Activated CD4-positive, alpha-beta T cell treated with anti-CD3 and anti-CD28 coated beads for 36 hours (primary cell): Measurements from ENCODE around the gene AP3D1. TPM values are rescaled to one million over a fixed set of nuclear protein-coding genes. Genes with fewer than 3 reads are reported as not detected.
A peak's percentile ranks its signal among the peaks of the same experiment; 100 is the strongest.

Experiments
- ATAC-seq: fragments of 200-7000 bp; cut with Tn5 transposase; one replicate; pipeline ENCODE4 v1.10.0; 2021; ENCODE audit warnings: mild to moderate bottlenecking, moderate library complexity
- CTCF ChIA-PET: fragments of 350-600 bp; sonication (Branson Sonifier 250); formaldehyde crosslinking; loops from one replicate; lab custom pipeline; 2021; ENCODE audit warnings: antibody characterized with exemption; lab: Charles Lee
- POLR2A ChIA-PET: fragments of 350-600 bp; sonication (Branson Sonifier 250); formaldehyde crosslinking; loops from one replicate; lab custom pipeline; 2021; ENCODE audit warnings: antibody characterized with exemption, inconsistent platforms; lab: Charles Lee
- DNase-seq: peaks from one replicate; pipeline ENCODE4 v3.0.0-alpha.2; 2020
- H3K27ac Mint-ChIP-seq: one replicate; pipeline ENCODE4 v1.8.0; 2021; ENCODE audit warnings: mixed read lengths
- H3K27me3 Mint-ChIP-seq: one replicate; pipeline ENCODE4 v1.8.0; 2021; ENCODE audit warnings: mixed read lengths
- H3K36me3 Mint-ChIP-seq: one replicate; pipeline ENCODE4 v1.8.0; 2021; ENCODE audit warnings: low read depth, mixed read lengths
- H3K4me1 Mint-ChIP-seq: one replicate; pipeline ENCODE4 v1.8.0; 2021; ENCODE audit warnings: mixed read lengths
- H3K4me3 Mint-ChIP-seq: one replicate; pipeline ENCODE4 v1.8.0; 2021; ENCODE audit warnings: mild to moderate bottlenecking, moderate library complexity, mixed read lengths
- H3K9me3 Mint-ChIP-seq: one replicate; pipeline ENCODE4 v1.8.0; 2021; ENCODE audit warnings: low read depth, mixed read lengths
- intact Hi-C, 2 experiments: fragments of 100-400 bp; cut with DNase I in 1 of 2; cut with micrococcal nuclease in 1 of 2; formaldehyde crosslinking; loops; one replicate each; pipeline versions ENCODE4 v1.14.2 to v1.15.1; 2022 to 2024; cut with DNase I, micrococcal nuclease
- total RNA-seq, 2 experiments: library from RNA; stranded (reverse); gene quantifications; one replicate each; pipeline ENCODE4 v1.2.3, GENCODE V29; 2021

The AP3D1 gene
- total RNA-seq, 2 experiments from 2014 or later: 82.7 to 105 TPM

GRCh38 chr19:2149980-2150793 lies 1.2 kb downstream of the AP3D1 start:
- H3K4me1 Mint-ChIP-seq: peaks cover 50% of the 10 kb centered on the region
- ATAC-seq (no peak), DNase-seq (peak; percentile 29)
- intact Hi-C loops: loop anchor here (2.0 to 10.0 kb wide), 7 partner anchors 65 to 465 kb away; partner anchors contain the start of genes BTBD2 (in 1 of the 2), PLEKHJ1 (in 1 of the 2) and SF3A2 (in 1 of the 2)
- H3K36me3 Mint-ChIP-seq: peaks cover 14% of the 10 kb centered on the region
- H3K4me3 Mint-ChIP-seq: peak overlapping the region; percentile 81
- H3K27ac Mint-ChIP-seq: peak overlapping the region; percentile 89
- ChIA-PET POLR2A (interaction anchor here (0.6 kb wide), 1 partner anchor 24 kb away, joined by 3 read pairs; no protein-coding TSS in a partner anchor), CTCF (interaction anchor here (0.6 to 0.7 kb wide), 2 partner anchors 89 to 133 kb away, joined by 3 to 4 read pairs; no protein-coding TSS in a partner anchor)
- no peaks in the 10 kb centered on the region for H3K9me3 Mint-ChIP-seq
- no peaks in the 10 kb centered on the region for H3K27me3 Mint-ChIP-seq

- CTCF ChIA-PET: no interaction called here
- H3K4me1 Mint-ChIP-seq: peaks cover 54% of the 10 kb centered on the region
- intact Hi-C loops: loop anchor here in 1 of 2 experiments (5.0 kb wide), 1 partner anchor 131 kb away; the partner anchor contains the start of gene BTBD2
- peak overlapping the region; percentile 81 for H3K4me3 Mint-ChIP-seq
- H3K27ac Mint-ChIP-seq: peak overlapping the region; percentile 89
- no peaks in the 10 kb centered on the region for H3K27me3 Mint-ChIP-seq
- H3K9me3 Mint-ChIP-seq: no peaks in the 10 kb centered on the region
- POLR2A ChIA-PET: interaction anchor here (0.6 kb wide), 1 partner anchor 41 kb away, joined by 3 read pairs; no protein-coding TSS in a partner anchor
- ATAC-seq: peak; percentile 14
- peak; percentile 66 for DNase-seq
- H3K36me3 Mint-ChIP-seq: peaks cover 14% of the 10 kb centered on the region
Measured at GRCh38 chr19:2148482-2149135, 2.8 kb downstream of the AP3D1 start.

GRCh38 chr19:2145831-2146241 lies 5.5 kb downstream of the AP3D1 start:
- DNase-seq: peak; percentile 44
- CTCF ChIA-PET: interaction anchor here (0.6 to 1.1 kb wide), 3 partner anchors 10 to 468 kb away, joined by 3 read pairs; no protein-coding TSS in a partner anchor
- Mint-ChIP-seq H3K4me3 (no peak overlapping the region), H3K4me1 (peaks cover 46% of the 10 kb centered on the region), H3K9me3 (no peaks in the 10 kb centered on the region), H3K27me3 (no peaks in the 10 kb centered on the region), H3K27ac (no peak overlapping the region), H3K36me3 (peaks cover 17% of the 10 kb centered on the region)
- POLR2A ChIA-PET: no interaction called here
- intact Hi-C loops: loop anchor here in 1 of 2 experiments (5.0 kb wide), 1 partner anchor 129 kb away; the partner anchor contains the start of gene BTBD2
- no peak for ATAC-seq

GRCh38 chr19:2144190-2144589 lies 7.2 kb downstream of the AP3D1 start:
- POLR2A ChIA-PET: no interaction called here

GRCh38 chr19:2142173-2142829 lies 9.1 kb downstream of the AP3D1 start:
- Mint-ChIP-seq H3K27me3 (no peaks in the 10 kb centered on the region), H3K36me3 (peaks cover 7% of the 10 kb centered on the region), H3K9me3 (no peaks in the 10 kb centered on the region), H3K27ac (no peak overlapping the region), H3K4me3 (no peak overlapping the region), H3K4me1 (peaks cover 19% of the 10 kb centered on the region)
- POLR2A ChIA-PET: no interaction called here
- intact Hi-C loops: no loop called here
- ATAC-seq (no peak), DNase-seq (no peak)
- CTCF ChIA-PET: no interaction called here

More at GRCh38 chr19:2144190-2144589, 7.2 kb downstream of the AP3D1 start:
- intact Hi-C loops: no loop called here
- H3K36me3 Mint-ChIP-seq: peaks cover 12% of the 10 kb centered on the region
- H3K27me3 Mint-ChIP-seq: no peaks in the 10 kb centered on the region
- ATAC-seq (no peak), DNase-seq (no peak)
- no peak overlapping the region for H3K27ac Mint-ChIP-seq
- no peak overlapping the region for H3K4me3 Mint-ChIP-seq
- peaks cover 34% of the 10 kb centered on the region for H3K4me1 Mint-ChIP-seq
- H3K9me3 Mint-ChIP-seq: no peaks in the 10 kb centered on the region
- CTCF ChIA-PET: no interaction called here

- Mint-ChIP-seq H3K9me3 (no peaks in the 10 kb centered on the region), H3K4me1 (peaks cover 4% of the 10 kb centered on the region), H3K4me3 (no peak overlapping the region), H3K27me3 (no peaks in the 10 kb centered on the region), H3K27ac (no peak overlapping the region), H3K36me3 (peaks cover 12% of the 10 kb centered on the region)
- no peak for DNase-seq
- intact Hi-C loops: no loop called here
- ChIA-PET POLR2A (no interaction called here), CTCF (no interaction called here)
- no peak for ATAC-seq
Measured at GRCh38 chr19:2140138-2140569, 11.2 kb downstream of the AP3D1 start.

GRCh38 chr19:2139385-2140137 lies 11.8 kb downstream of the AP3D1 start:
- ChIA-PET POLR2A (no interaction called here), CTCF (no interaction called here)
- H3K4me1 Mint-ChIP-seq: no peaks in the 10 kb centered on the region
- ATAC-seq: no peak
- no peaks in the 10 kb centered on the region for H3K27me3 Mint-ChIP-seq
- intact Hi-C loops: no loop called here
- no peak overlapping the region for H3K4me3 Mint-ChIP-seq
- H3K36me3 Mint-ChIP-seq: peaks cover 12% of the 10 kb centered on the region
- DNase-seq: no peak
- H3K9me3 Mint-ChIP-seq: no peaks in the 10 kb centered on the region
- H3K27ac Mint-ChIP-seq: no peak overlapping the region

- ChIA-PET CTCF (interaction anchor here (0.6 kb wide), 1 partner anchor 123 kb away, joined by 3 read pairs; no protein-coding TSS in a partner anchor), POLR2A (no interaction called here)
- Mint-ChIP-seq H3K36me3 (peaks cover 14% of the 10 kb centered on the region), H3K4me3 (no peak overlapping the region), H3K4me1 (no peaks in the 10 kb centered on the region), H3K27ac (no peak overlapping the region), H3K9me3 (no peaks in the 10 kb centered on the region), H3K27me3 (no peaks in the 10 kb centered on the region)
- intact Hi-C loops: no loop called here
- DNase-seq: no peak
- no peak for ATAC-seq
Measured at GRCh38 chr19:2138061-2138728, 13.2 kb downstream of the AP3D1 start.

- CTCF ChIA-PET: no interaction called here
- intact Hi-C loops: no loop called here
- no peaks in the 10 kb centered on the region for H3K4me1 Mint-ChIP-seq
- POLR2A ChIA-PET: no interaction called here
- ATAC-seq (no peak), DNase-seq (no peak)
- no peak overlapping the region for H3K27ac Mint-ChIP-seq
- no peaks in the 10 kb centered on the region for H3K27me3 Mint-ChIP-seq
- H3K36me3 Mint-ChIP-seq: peaks cover 16% of the 10 kb centered on the region
- H3K4me3 Mint-ChIP-seq: no peak overlapping the region
- no peaks in the 10 kb centered on the region for H3K9me3 Mint-ChIP-seq
Measured at GRCh38 chr19:2136796-2137195, 14.6 kb downstream of the AP3D1 start.
